ENCODE results near the gene IGFL4. TPM values are rescaled to one million over a fixed set of nuclear protein-coding genes. Genes with fewer than 3 reads are reported as not detected.

The IGFL4 gene
- total RNA-seq, result not detected in 2 replicates

GRCh38 chr19:46040952-46041500 lies at the start of gene IGFL4:
IGFL4 (minus strand) TSS chr19:46041002; CDS start chr19:46040962, 40 bp downstream.

GRCh38 chr19:46022431-46023310 lies 18.1 kb downstream of the IGFL4 start, which contains the start of gene PGLYRP1:
PGLYRP1 (minus strand) TSS chr19:46023053; CDS start chr19:46023021, 32 bp downstream.

GRCh38 chr19:45994998-45995714 lies 45.6 kb downstream of the IGFL4 start, which contains the start of gene CCDC61:
CCDC61 (plus strand) TSS chr19:45995467; CDS start chr19:46003019, 7,552 bp downstream.

Other genes starting within 250 kb of the IGFL4 start
- 27.8 and 29.0 TPM in 2 replicates for gene DMWD, start 248.2 kb downstream of the IGFL4 start, total RNA-seq
- under 0.01 and 0.28 TPM in 2 replicates for gene RSPH6A, start 225.7 kb downstream of the IGFL4 start, total RNA-seq
- 22.8 and 29.9 TPM in 2 replicates for gene SYMPK, start 177.9 kb downstream of the IGFL4 start, total RNA-seq
- gene FOXA3, start 176.7 kb downstream of the IGFL4 start, total RNA-seq, result under 0.01 TPM in 1 of 2 replicates, not detected in the other
- 26.5 and 28.4 TPM in 2 replicates for gene IRF2BP1, start 154.9 kb downstream of the IGFL4 start, total RNA-seq
- gene MYPOP, start 138.4 kb downstream of the IGFL4 start, total RNA-seq, result 0.77 and 2.0 TPM in 2 replicates
- gene NANOS2, start 126.2 kb downstream of the IGFL4 start, total RNA-seq, result not detected in 2 replicates
- gene NOVA2, start 67.1 kb downstream of the IGFL4 start, total RNA-seq, result under 0.01 TPM in 2 replicates
- gene CCDC61, start 45.5 kb downstream of the IGFL4 start, total RNA-seq, result 5.4 and 10.9 TPM in 2 replicates
- not detected in 2 replicates for gene PGLYRP1, start 17.9 kb downstream of the IGFL4 start, total RNA-seq
- 0.28 TPM in 1 of 2 replicates, not detected in the other for gene IGFL3, start 83.7 kb upstream of the IGFL4 start, total RNA-seq
- 1.1 TPM in 1 of 2 replicates, not detected in the other for gene IGFL2, start 107.2 kb upstream of the IGFL4 start, total RNA-seq
- not detected in 2 replicates for gene IGFL1, start 188.7 kb upstream of the IGFL4 start, total RNA-seq